B cell (primary cell): Measurements from ENCODE around the gene ITGB2.

Experiments used
- CTCF ChIP-seq: fragments of 200-600 bp; IDR thresholded peaks from one replicate; pipeline ENCODE4 v1.8.0; 2022; ENCODE audit warnings: antibody characterized with exemption, mild to moderate bottlenecking
- EZH2 ChIP-seq: IDR thresholded peaks from 2 replicates; pipeline ENCODE4 v1.6.1; 2012; ENCODE audit warnings: borderline replicate concordance, low read depth, mild to moderate bottlenecking, moderate library complexity, low read length; ENCODE audit not compliant: insufficient read depth, poor library complexity, severe bottlenecking

GRCh38 chr21:44901391-44902074 is 19.2 kb downstream of the ITGB2 start:
- TF ChIP-seq EZH2 (no peak), CTCF (no peak)
